ENCODE measurements around the gene C2CD2. TPM values are rescaled to one million over a fixed set of nuclear protein-coding genes. Genes with fewer than 3 reads are reported as not detected.
A peak's percentile ranks its signal among the peaks of the same experiment; 100 is the strongest.
"Not testable (repeated sequence)": the region's sequence is repeated elsewhere in the genome, so short reads cannot be mapped to it uniquely, and the experiment has no call there.

C2CD2 gene
- total RNA-seq, 2 experiments from 2014 or later = 6.9 to 7.3 TPM

- Mint-ChIP-seq H3K4me3 (no peak overlapping the region), H3K27me3 (ENCODE audit: low read depth) (peaks cover 17% of the 10 kb centered on the region), H3K27ac (no peak overlapping the region), H3K4me1 (ENCODE audit: low read depth) (peaks cover 6% of the 10 kb centered on the region), H3K36me3 (ENCODE audit: low read depth) (no peaks in the 10 kb centered on the region), H3K9me3 (no peaks in the 10 kb centered on the region)
- CTCF ChIA-PET = no interaction called here
- no peak for DNase-seq
- intact Hi-C loops (cut with micrococcal nuclease) = no loop called here
These were observed 8.7 kb upstream of the C2CD2 start for GRCh38 chr21:41962425-41962966.

GRCh38 chr21:41961753-41962152 lies 7.9 kb upstream of the C2CD2 start:
- peaks cover 17% of the 10 kb centered on the region for H3K27me3 Mint-ChIP-seq (ENCODE audit: low read depth)
- CTCF ChIA-PET = interaction anchor here (1.1 kb wide), 1 partner anchor 44 kb away, joined by 4 read pairs; no protein-coding TSS in a partner anchor
- H3K4me1 Mint-ChIP-seq (ENCODE audit: low read depth) = peaks cover 9% of the 10 kb centered on the region
- no peak overlapping the region for H3K27ac Mint-ChIP-seq
- no peaks in the 10 kb centered on the region for H3K9me3 Mint-ChIP-seq
- intact Hi-C loops (cut with micrococcal nuclease) = no loop called here
- no peak for DNase-seq
- H3K36me3 Mint-ChIP-seq (ENCODE audit: low read depth) = no peaks in the 10 kb centered on the region
- H3K4me3 Mint-ChIP-seq = no peak overlapping the region

- intact Hi-C loops (cut with micrococcal nuclease) = no loop called here
- Mint-ChIP-seq H3K27ac (no peak overlapping the region), H3K27me3 (ENCODE audit: low read depth) (peaks cover 17% of the 10 kb centered on the region), H3K4me1 (ENCODE audit: low read depth) (peaks cover 9% of the 10 kb centered on the region), H3K36me3 (ENCODE audit: low read depth) (no peaks in the 10 kb centered on the region), H3K9me3 (no peaks in the 10 kb centered on the region), H3K4me3 (no peak overlapping the region)
- no peak for DNase-seq
- CTCF ChIA-PET = interaction anchor here (1.1 kb wide), 1 partner anchor 44 kb away, joined by 4 read pairs; no protein-coding TSS in a partner anchor
These were observed 7.5 kb upstream of the C2CD2 start for GRCh38 chr21:41961282-41961701.

- Mint-ChIP-seq H3K27ac (no peak overlapping the region), H3K9me3 (no peaks in the 10 kb centered on the region), H3K4me3 (no peak overlapping the region), H3K36me3 (ENCODE audit: low read depth) (no peaks in the 10 kb centered on the region), H3K27me3 (ENCODE audit: low read depth) (peaks cover 17% of the 10 kb centered on the region), H3K4me1 (ENCODE audit: low read depth) (peaks cover 9% of the 10 kb centered on the region)
- intact Hi-C loops (cut with micrococcal nuclease) = no loop called here
- DNase-seq = no peak
- CTCF ChIA-PET = no interaction called here
These were observed 6.6 kb upstream of the C2CD2 start for GRCh38 chr21:41960386-41960785.

GRCh38 chr21:41959697-41960096 lies 5.9 kb upstream of the C2CD2 start:
- H3K27me3 Mint-ChIP-seq (ENCODE audit: low read depth) = peaks cover 17% of the 10 kb centered on the region
- peaks cover 11% of the 10 kb centered on the region for H3K4me1 Mint-ChIP-seq (ENCODE audit: low read depth)
- H3K36me3 Mint-ChIP-seq (ENCODE audit: low read depth); DNase-seq; H3K4me3 Mint-ChIP-seq; H3K27ac Mint-ChIP-seq; H3K9me3 Mint-ChIP-seq; intact Hi-C loops (cut with micrococcal nuclease); CTCF ChIA-PET: not testable (repeated sequence)

GRCh38 chr21:41958886-41959563 lies 5.2 kb upstream of the C2CD2 start:
- Mint-ChIP-seq H3K36me3 (ENCODE audit: low read depth) (no peaks in the 10 kb centered on the region), H3K4me3 (no peak overlapping the region), H3K27me3 (ENCODE audit: low read depth) (peaks cover 21% of the 10 kb centered on the region), H3K4me1 (ENCODE audit: low read depth) (peaks cover 17% of the 10 kb centered on the region), H3K9me3 (no peaks in the 10 kb centered on the region), H3K27ac (no peak overlapping the region)
- no peak for DNase-seq
- intact Hi-C loops (cut with micrococcal nuclease) = no loop called here
- CTCF ChIA-PET = no interaction called here

GRCh38 chr21:41957991-41958766 lies 4.4 kb upstream of the C2CD2 start:
- CTCF ChIA-PET = no interaction called here
- H3K4me3 Mint-ChIP-seq = no peak overlapping the region
- H3K36me3 Mint-ChIP-seq (ENCODE audit: low read depth) = no peaks in the 10 kb centered on the region
- intact Hi-C loops (cut with micrococcal nuclease) = no loop called here
- H3K27ac Mint-ChIP-seq = no peak overlapping the region
- no peaks in the 10 kb centered on the region for H3K9me3 Mint-ChIP-seq
- H3K4me1 Mint-ChIP-seq (ENCODE audit: low read depth) = peaks cover 17% of the 10 kb centered on the region
- H3K27me3 Mint-ChIP-seq (ENCODE audit: low read depth) = peaks cover 18% of the 10 kb centered on the region
- no peak for DNase-seq

- Mint-ChIP-seq H3K4me3 (no peak overlapping the region), H3K36me3 (ENCODE audit: low read depth) (no peaks in the 10 kb centered on the region), H3K27ac (no peak overlapping the region), H3K9me3 (no peaks in the 10 kb centered on the region), H3K4me1 (ENCODE audit: low read depth) (peaks cover 19% of the 10 kb centered on the region), H3K27me3 (ENCODE audit: low read depth) (peaks cover 11% of the 10 kb centered on the region)
- intact Hi-C loops (cut with micrococcal nuclease) = no loop called here
- CTCF ChIA-PET = interaction anchor here (1.7 kb wide), 1 partner anchor 151 kb away, joined by 5 read pairs; no protein-coding TSS in a partner anchor
- DNase-seq = no peak
These were observed 3.3 kb upstream of the C2CD2 start for GRCh38 chr21:41956926-41957729.

GRCh38 chr21:41955516-41955915 lies 1.7 kb upstream of the C2CD2 start:
- Mint-ChIP-seq H3K4me1 (ENCODE audit: low read depth) (peaks cover 13% of the 10 kb centered on the region), H3K9me3 (no peaks in the 10 kb centered on the region), H3K36me3 (ENCODE audit: low read depth) (no peaks in the 10 kb centered on the region), H3K27me3 (ENCODE audit: low read depth) (peaks cover 4% of the 10 kb centered on the region), H3K4me3 (no peak overlapping the region), H3K27ac (no peak overlapping the region)
- DNase-seq = no peak
- CTCF ChIA-PET = no interaction called here
- intact Hi-C loops (cut with micrococcal nuclease) = no loop called here

GRCh38 chr21:41954654-41955499 lies 1.1 kb upstream of the C2CD2 start:
- Mint-ChIP-seq H3K9me3 (no peaks in the 10 kb centered on the region), H3K4me1 (ENCODE audit: low read depth) (peaks cover 13% of the 10 kb centered on the region), H3K27me3 (ENCODE audit: low read depth) (peaks cover 4% of the 10 kb centered on the region), H3K36me3 (ENCODE audit: low read depth) (no peaks in the 10 kb centered on the region), H3K4me3 (peak overlapping the region; percentile 54), H3K27ac (no peak overlapping the region)
- intact Hi-C loops (cut with micrococcal nuclease) = no loop called here
- DNase-seq = no peak
- CTCF ChIA-PET = no interaction called here

GRCh38 chr21:41953249-41953830 lies 478 bp downstream of the C2CD2 start:
- no peak for DNase-seq
- Mint-ChIP-seq H3K36me3 (ENCODE audit: low read depth) (no peaks in the 10 kb centered on the region), H3K4me3 (peak overlapping the region; percentile 44), H3K27ac (no peak overlapping the region), H3K27me3 (ENCODE audit: low read depth) (peaks cover 4% of the 10 kb centered on the region), H3K4me1 (ENCODE audit: low read depth) (peaks cover 13% of the 10 kb centered on the region), H3K9me3 (no peaks in the 10 kb centered on the region)
- CTCF ChIA-PET = no interaction called here
- intact Hi-C loops (cut with micrococcal nuclease) = loop anchor here (1.0 kb wide), 1 partner anchor 26 kb away; no protein-coding TSS in a partner anchor
